HepG2 (cell line): ENCODE results near the gene DNPH1. TPM values are rescaled to one million over a fixed set of nuclear protein-coding genes. Genes with fewer than 3 reads are reported as not detected.

Experiments used
- AGO1 ChIP-seq: fragments of 200-400 bp; formaldehyde crosslinking; IDR thresholded peaks from 2 replicates; pipeline ENCODE4 v1.6.1; 2017; ENCODE audit warnings: mild to moderate bottlenecking, low read depth, low read length, moderate library complexity; ENCODE audit not compliant: poor library complexity, severe bottlenecking
- HNF4A ChIP-seq: sonication (generic); formaldehyde crosslinking; IDR thresholded peaks from 2 replicates; pipeline ENCODE4 v1.4.0; 2020; ENCODE audit warnings: missing genetic modification reagents
- KAT7 ChIP-seq: IDR thresholded peaks from 2 replicates; pipeline ENCODE4 v1.6.1; 2018; ENCODE audit warnings: borderline replicate concordance, missing compliant biosample characterization
- RCOR2 ChIP-seq: IDR thresholded peaks from 2 replicates; pipeline ENCODE4 v1.6.1; 2016; ENCODE audit warnings: missing biosample characterization, missing genetic modification reagents
- SNAPC4 ChIP-seq: sonication (generic); formaldehyde crosslinking; IDR thresholded peaks from 2 replicates; pipeline ENCODE4 v1.4.0; 2020; ENCODE audit warnings: mild to moderate bottlenecking, missing genetic modification reagents
- SUZ12 ChIP-seq: fragments of 150-350 bp; IDR thresholded peaks from 2 replicates; pipeline ENCODE4 v1.6.1; 2014; ENCODE audit warnings: low read depth, low read length
- TOE1 ChIP-seq: sonication (generic); formaldehyde crosslinking; IDR thresholded peaks from 2 replicates; pipeline ENCODE4 v1.4.0; 2020; ENCODE audit warnings: mild to moderate bottlenecking, missing genetic modification reagents
- XBP1 ChIP-seq: sonication (generic); formaldehyde crosslinking; IDR thresholded peaks from 2 replicates; pipeline ENCODE4 v1.5.0; 2020; ENCODE audit warnings: missing genetic modification reagents
- ZBED4 ChIP-seq: sonication (generic); formaldehyde crosslinking; IDR thresholded peaks from 2 replicates; pipeline ENCODE4 v1.4.0; 2020; ENCODE audit warnings: missing genetic modification reagents, borderline replicate concordance
- ZMYM4 ChIP-seq: sonication (generic); formaldehyde crosslinking; IDR thresholded peaks from 2 replicates; pipeline ENCODE4 v1.8.1; 2023; ENCODE audit warnings: mild to moderate bottlenecking, missing genetic modification reagents
- ZNF234 ChIP-seq: sonication (generic); formaldehyde crosslinking; conservative IDR thresholded peaks from 2 replicates; pipeline ENCODE4 v1.5.1; 2020; ENCODE audit warnings: mild to moderate bottlenecking, missing genetic modification reagents
- ZNF547 ChIP-seq: sonication (generic); formaldehyde crosslinking; IDR thresholded peaks from 2 replicates; pipeline ENCODE4 v1.5.1; 2020; ENCODE audit warnings: mild to moderate bottlenecking, missing genetic modification reagents
- ZNF670 ChIP-seq: sonication (generic); formaldehyde crosslinking; IDR thresholded peaks from 2 replicates; pipeline ENCODE4 v1.8.0; 2022; ENCODE audit warnings: mild to moderate bottlenecking, missing genetic modification reagents, borderline replicate concordance
- polyA plus RNA-seq, 8 experiments: library from polyadenylated mRNA; depleted of rRNA in 3 of 8; stranded (reverse) in 7 of 8; unstranded in 1 of 8; fragments of >200 nt; fragmentation: Illumina TruSeq in 4 of 8; extraction: Trizol in 4 of 8; gene quantifications; 2 replicates each; pipeline versions ENCODE4 v1.2.1 to v1.2.3, GENCODE V29; 2011 to 2016; ENCODE audit warnings: low read depth in 4 of 8, missing spikeins in 1 of 8, mixed read lengths in 1 of 8; ENCODE audit not compliant: insufficient read depth in 1 of 8
- total RNA-seq, 5 experiments: library from RNA; depleted of rRNA; stranded (reverse); fragments of >200 nt; fragmentation: Illumina TruSeq; extraction: Trizol; gene quantifications; 2 replicates each; pipeline ENCODE4 v1.2.3, GENCODE V29; 2016; ENCODE audit warnings: low read depth in 1 of 5
- TF ChIP-seq, protein P1 (sequence below): sonication (generic); formaldehyde crosslinking; IDR thresholded peaks from 2 replicates; pipeline ENCODE4 v1.4.0; 2020; ENCODE audit warnings: missing genetic modification reagents

The DNPH1 gene
- total and polyA plus RNA-seq, 2 of the 13 experiments (the other 11 are each of a cell fraction or from before 2014, with no cell fraction given) = 56.5 to 75.1 TPM

DNA sequence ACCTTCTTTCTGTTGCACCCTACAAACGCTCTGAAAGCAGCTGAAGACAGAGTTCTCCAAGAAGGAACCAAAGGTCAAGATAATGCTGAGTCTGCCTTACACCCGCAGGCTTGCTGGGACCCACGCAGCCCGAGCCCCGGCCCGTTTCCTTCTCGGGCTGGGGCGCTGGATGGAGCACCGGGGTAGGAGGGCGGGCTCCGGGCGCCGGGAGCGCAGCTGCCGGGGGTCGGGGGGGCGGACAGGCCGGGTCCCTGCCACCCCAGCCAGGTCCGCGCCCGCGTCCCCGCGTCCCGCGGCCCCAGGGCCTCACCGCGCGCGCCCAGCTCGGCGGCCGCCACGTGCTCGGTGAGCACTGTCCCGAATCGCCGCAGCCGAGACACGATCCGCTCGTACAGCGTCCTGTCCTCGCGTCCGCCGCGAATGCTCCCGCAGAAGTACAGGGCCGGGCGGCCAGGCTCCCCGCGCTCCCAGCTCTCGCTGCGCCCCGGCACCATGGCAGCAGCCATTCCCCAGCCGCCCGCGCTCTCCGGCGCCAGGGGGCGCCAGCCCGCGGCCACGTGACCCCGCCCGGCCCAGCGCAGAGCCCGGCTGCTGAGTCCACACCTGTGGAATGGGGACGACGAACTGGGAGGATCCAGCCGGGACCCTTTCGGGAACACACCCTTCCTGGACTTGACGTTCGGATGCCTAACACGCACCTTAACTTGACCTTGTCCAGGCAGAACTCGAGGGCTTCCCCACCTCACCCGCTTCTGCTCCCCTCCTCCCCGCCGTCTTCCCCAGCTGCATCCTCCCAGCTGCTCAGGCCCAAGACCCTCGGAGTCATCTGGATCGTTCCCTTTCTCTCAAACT is at the start of gene DNPH1 (continued):
- no peak for TF ChIP-seq ZNF670 (CRISPR knock-in tag)
- TF ChIP-seq, protein P1, sequence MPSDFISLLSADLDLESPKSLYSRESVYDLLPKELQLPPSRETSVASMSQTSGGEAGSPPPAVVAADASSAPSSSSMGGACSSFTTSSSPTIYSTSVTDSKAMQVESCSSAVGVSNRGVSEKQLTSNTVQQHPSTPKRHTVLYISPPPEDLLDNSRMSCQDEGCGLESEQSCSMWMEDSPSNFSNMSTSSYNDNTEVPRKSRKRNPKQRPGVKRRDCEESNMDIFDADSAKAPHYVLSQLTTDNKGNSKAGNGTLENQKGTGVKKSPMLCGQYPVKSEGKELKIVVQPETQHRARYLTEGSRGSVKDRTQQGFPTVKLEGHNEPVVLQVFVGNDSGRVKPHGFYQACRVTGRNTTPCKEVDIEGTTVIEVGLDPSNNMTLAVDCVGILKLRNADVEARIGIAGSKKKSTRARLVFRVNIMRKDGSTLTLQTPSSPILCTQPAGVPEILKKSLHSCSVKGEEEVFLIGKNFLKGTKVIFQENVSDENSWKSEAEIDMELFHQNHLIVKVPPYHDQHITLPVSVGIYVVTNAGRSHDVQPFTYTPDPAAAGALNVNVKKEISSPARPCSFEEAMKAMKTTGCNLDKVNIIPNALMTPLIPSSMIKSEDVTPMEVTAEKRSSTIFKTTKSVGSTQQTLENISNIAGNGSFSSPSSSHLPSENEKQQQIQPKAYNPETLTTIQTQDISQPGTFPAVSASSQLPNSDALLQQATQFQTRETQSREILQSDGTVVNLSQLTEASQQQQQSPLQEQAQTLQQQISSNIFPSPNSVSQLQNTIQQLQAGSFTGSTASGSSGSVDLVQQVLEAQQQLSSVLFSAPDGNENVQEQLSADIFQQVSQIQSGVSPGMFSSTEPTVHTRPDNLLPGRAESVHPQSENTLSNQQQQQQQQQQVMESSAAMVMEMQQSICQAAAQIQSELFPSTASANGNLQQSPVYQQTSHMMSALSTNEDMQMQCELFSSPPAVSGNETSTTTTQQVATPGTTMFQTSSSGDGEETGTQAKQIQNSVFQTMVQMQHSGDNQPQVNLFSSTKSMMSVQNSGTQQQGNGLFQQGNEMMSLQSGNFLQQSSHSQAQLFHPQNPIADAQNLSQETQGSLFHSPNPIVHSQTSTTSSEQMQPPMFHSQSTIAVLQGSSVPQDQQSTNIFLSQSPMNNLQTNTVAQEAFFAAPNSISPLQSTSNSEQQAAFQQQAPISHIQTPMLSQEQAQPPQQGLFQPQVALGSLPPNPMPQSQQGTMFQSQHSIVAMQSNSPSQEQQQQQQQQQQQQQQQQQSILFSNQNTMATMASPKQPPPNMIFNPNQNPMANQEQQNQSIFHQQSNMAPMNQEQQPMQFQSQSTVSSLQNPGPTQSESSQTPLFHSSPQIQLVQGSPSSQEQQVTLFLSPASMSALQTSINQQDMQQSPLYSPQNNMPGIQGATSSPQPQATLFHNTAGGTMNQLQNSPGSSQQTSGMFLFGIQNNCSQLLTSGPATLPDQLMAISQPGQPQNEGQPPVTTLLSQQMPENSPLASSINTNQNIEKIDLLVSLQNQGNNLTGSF (CRISPR knock-in tag) = peak; percentile 98
- peak; percentile 51; the same call in 1 of the 2 replicates for TF ChIP-seq XBP1 (CRISPR knock-in tag)
- no peak for TF ChIP-seq AGO1
- TF ChIP-seq ZNF234 = peak; percentile 92
- TF ChIP-seq SUZ12 = no peak
- TF ChIP-seq HNF4A (CRISPR knock-in tag) = peak; percentile 4; the same call in 1 of the 2 replicates
- peak; percentile 49; the same call in 1 of the 2 replicates for TF ChIP-seq TOE1 (CRISPR knock-in tag)
- TF ChIP-seq SNAPC4 (CRISPR knock-in tag) = no peak
- TF ChIP-seq RCOR2 (CRISPR knock-in tag) = peak; percentile 39; the same call in 1 of the 2 replicates
- TF ChIP-seq KAT7 (CRISPR knock-in tag) = peak; percentile 88; the same call in 1 of the 2 replicates
- peak; percentile 96 for TF ChIP-seq ZBED4
- TF ChIP-seq ZNF547 (CRISPR knock-in tag) = peak; percentile 81
- TF ChIP-seq ZMYM4 (CRISPR knock-in tag) = peak; percentile 82
